Stomach (tissue), 4 donors: Measurements from ENCODE around the gene NFKBIB.

Experiments
- CTCF ChIP-seq, 7 experiments: fragments of 450-650 bp in 4 of 7; fragments of 200-600 bp in 3 of 7; sonication (generic) in 3 of 7; IDR thresholded peaks; one replicate each; pipeline ENCODE4 v1.5.1; 2016 to 2019; ENCODE audit warnings: antibody characterized with exemption in 7 of 7, control low read depth in 2 of 7, mild to moderate bottlenecking in 1 of 7
- POLR2A ChIP-seq, 4 donors: fragments of 450-650 bp; IDR thresholded peaks; one replicate each; pipeline ENCODE4 v1.6.1; 2016; ENCODE audit warnings: antibody characterized with exemption in 4 of 4, control low read depth in 2 of 4, mild to moderate bottlenecking in 1 of 4, moderate library complexity in 1 of 4

GRCh38 chr19:38862321-38863059 lies 37.3 kb upstream of the NFKBIB start:
- TF ChIP-seq CTCF (IDR thresholded peaks at IDR 0.05) (no peak), POLR2A (IDR thresholded peaks at IDR 0.05) (no peak)
